ENCODE results near the gene CD300LD.

GRCh38 chr17:74558882-74559519, 33.1 kb downstream of the CD300LD start:
- TF ChIP-seq CTCF (IDR thresholded peaks at IDR 0.05; ENCODE audit: low read length) (no peak), EZH2 (IDR thresholded peaks at IDR 0.05; ENCODE audit: borderline replicate concordance, low read length) (no peak)
